ENCODE results near the gene F2RL3. TPM values are rescaled to one million over a fixed set of nuclear protein-coding genes. Genes with fewer than 3 reads are reported as not detected.

F2RL3 gene
- total and polyA plus RNA-seq, 12 donors = 0.13 to 8.3 (median 1.3) TPM

DNA sequence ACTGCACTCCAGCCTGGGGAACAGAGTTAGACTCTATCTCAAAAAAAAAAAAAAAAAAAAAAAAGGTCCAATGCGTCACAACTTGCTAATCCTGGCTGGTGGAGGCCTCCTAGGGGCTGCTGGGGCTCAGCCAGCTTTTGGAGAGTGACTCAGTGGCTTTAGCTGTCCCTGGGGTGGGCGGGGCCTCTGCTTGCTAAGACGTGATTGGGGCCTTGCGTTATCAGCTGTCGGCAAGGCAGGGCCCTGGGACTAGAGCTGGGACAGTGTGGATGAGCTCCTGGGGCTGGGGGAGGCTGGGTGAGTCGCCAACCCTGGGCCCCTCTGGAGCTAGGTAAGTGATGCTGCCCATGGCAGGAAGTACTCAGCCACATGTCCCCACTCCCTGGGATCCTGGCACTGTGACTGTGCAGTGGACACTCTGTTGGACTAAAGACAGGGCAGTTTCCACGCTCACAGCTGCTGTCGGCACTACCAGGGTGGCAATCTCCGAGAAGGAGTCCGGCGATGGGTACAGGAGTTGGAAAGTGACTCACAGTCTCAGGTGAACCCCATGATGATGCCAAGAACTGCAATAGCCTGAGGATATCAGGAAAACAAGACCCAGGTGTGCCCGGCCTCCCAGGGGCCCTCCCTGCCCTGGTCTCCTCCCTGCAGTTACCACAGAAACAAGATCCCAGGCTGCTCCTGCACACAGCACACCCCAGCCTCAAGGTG lies 32.2 kb downstream of the F2RL3 start:
- intact Hi-C loops (cut with DNase I) = no loop called here
- no peak overlapping the region for H3K27ac ChIP-seq
- DNase-seq = no peak
- ATAC-seq = peak in 1 of 8 donors; percentile 22
- H3K36me3 ChIP-seq = peaks cover 0 to 9% (median 0%) of the 10 kb centered on the region in 9 donors
- WGBS, 2 donors = 60 to 68% methylated on average over 12 of the region's 12 CpGs
- H3K27me3 ChIP-seq = no peaks in the 10 kb centered on the region
- TF ChIP-seq, protein P1, sequence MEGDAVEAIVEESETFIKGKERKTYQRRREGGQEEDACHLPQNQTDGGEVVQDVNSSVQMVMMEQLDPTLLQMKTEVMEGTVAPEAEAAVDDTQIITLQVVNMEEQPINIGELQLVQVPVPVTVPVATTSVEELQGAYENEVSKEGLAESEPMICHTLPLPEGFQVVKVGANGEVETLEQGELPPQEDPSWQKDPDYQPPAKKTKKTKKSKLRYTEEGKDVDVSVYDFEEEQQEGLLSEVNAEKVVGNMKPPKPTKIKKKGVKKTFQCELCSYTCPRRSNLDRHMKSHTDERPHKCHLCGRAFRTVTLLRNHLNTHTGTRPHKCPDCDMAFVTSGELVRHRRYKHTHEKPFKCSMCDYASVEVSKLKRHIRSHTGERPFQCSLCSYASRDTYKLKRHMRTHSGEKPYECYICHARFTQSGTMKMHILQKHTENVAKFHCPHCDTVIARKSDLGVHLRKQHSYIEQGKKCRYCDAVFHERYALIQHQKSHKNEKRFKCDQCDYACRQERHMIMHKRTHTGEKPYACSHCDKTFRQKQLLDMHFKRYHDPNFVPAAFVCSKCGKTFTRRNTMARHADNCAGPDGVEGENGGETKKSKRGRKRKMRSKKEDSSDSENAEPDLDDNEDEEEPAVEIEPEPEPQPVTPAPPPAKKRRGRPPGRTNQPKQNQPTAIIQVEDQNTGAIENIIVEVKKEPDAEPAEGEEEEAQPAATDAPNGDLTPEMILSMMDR (IDR thresholded peaks at IDR 0.05) = no peak
- peaks cover 0 to 27% (median 8%) of the 10 kb centered on the region in 11 donors for H3K9me3 ChIP-seq
- H3K4me3 ChIP-seq = no peak overlapping the region
- H3K4me1 ChIP-seq = no peaks in the 10 kb centered on the region

DNA sequence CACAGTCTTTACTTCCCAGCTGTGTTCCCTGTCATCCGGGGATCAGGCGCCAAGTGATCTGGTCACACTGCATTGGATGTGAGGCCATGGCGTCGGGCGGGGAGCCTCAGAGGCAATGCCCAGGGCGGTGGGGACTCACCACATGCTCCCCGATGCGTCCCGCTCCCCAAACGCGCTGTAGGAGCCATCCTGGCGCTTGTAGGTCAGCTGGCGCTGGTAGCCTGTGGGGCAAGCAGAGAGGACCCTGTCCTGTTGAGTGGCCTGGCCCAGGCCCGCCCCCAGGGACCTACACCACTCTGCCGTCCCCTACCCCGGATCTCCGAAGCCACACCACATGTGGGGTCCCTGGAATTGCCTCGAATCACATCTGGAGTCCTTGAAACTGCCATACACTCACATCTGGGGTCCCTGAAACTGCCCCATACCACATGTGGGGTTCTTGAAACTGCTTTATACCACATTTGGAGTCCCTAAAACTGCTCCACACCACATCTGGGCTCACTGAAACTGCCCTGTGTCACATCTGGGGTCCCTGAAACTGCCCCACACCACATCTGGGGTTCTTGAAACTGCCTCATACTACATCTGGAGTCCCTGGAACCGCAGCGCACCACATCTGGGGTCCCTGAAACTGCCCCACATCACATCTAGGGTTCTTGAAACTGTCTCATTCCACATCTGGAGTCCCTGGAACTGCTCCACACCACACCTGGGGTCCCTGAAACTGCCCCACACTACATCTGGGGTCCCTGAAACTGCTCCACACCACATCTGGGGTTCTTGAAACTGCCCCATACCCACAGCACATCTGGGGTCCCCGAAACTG lies 33.2 kb downstream of the F2RL3 start:
- Histone ChIP-seq H3K9me3 (peaks cover 0 to 34% (median 8%) of the 10 kb centered on the region in 11 donors), H3K27me3 (no peaks in the 10 kb centered on the region), H3K36me3 (peaks cover 0 to 9% (median 0%) of the 10 kb centered on the region in 9 donors), H3K4me1 (no peaks in the 10 kb centered on the region), H3K4me3 (no peak overlapping the region), H3K27ac (no peak overlapping the region)
- no peak for DNase-seq
- intact Hi-C loops (cut with DNase I) = no loop called here
- WGBS, 2 donors = 92% methylated on average over 21 of the region's 21 CpGs
- TF ChIP-seq, protein P1 (IDR thresholded peaks at IDR 0.05) = no peak
- ATAC-seq = no peak

DNA sequence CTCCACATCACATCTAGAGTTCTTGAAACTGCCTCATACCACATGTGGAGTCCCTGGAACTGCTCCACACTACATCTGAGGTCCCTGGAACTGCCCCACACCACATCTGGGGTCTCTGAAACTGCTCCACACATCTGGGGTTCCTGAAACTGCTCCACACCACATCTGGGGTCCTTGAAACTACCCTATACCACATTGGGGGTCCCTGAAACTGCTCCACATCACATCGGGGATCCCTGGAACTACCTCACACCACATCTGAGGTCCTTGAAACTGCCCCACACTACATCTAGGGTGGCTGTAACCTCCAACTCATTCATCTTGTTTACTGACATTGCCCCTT lies 33.8 kb downstream of the F2RL3 start:
- intact Hi-C loops (cut with DNase I) = no loop called here
- Histone ChIP-seq H3K27me3 (no peaks in the 10 kb centered on the region), H3K4me1 (no peaks in the 10 kb centered on the region), H3K36me3 (peaks cover 0 to 9% (median 0%) of the 10 kb centered on the region in 9 donors), H3K4me3 (no peak overlapping the region), H3K27ac (no peak overlapping the region), H3K9me3 (peaks cover 0 to 34% (median 8%) of the 10 kb centered on the region in 11 donors)
- DNase-seq (no peak), ATAC-seq (no peak)
- 89 to 90% methylated on average over 1 of the region's 1 CpG for WGBS, 2 donors
- TF ChIP-seq, protein P1 (IDR thresholded peaks at IDR 0.05) = no peak

DNA sequence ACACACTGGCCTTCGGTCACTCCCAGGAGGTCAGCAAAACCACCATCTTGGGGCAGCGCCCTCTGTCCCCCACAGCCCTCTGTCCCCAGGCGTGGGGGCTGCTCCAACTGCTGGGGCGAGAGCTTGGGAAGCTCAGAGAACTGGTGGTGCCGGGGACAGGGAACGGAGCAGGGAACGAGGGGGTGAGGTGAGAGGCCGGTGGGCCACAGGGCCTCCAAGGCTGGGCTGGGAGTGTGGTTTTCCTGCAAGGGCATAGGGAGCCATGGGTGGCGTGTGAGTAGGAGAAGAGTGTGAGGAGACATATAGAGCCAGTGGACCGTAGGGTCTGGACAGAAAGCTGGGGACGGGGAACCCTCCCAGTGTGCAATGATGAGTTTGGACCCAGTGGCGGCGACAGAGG lies 34.1 kb downstream of the F2RL3 start:
- TF ChIP-seq, protein P1 (IDR thresholded peaks at IDR 0.05) = no peak
- H3K9me3 ChIP-seq = peaks cover 0 to 34% (median 8%) of the 10 kb centered on the region in 11 donors
- no peak overlapping the region for H3K4me3 ChIP-seq
- no peak for ATAC-seq
- intact Hi-C loops (cut with DNase I) = no loop called here
- no peaks in the 10 kb centered on the region for H3K27me3 ChIP-seq
- H3K4me1 ChIP-seq = no peaks in the 10 kb centered on the region
- DNase-seq = no peak
- 93 to 94% methylated on average over 13 of the region's 13 CpGs for WGBS, 2 donors
- no peak overlapping the region for H3K27ac ChIP-seq
- H3K36me3 ChIP-seq = peaks cover 0 to 9% (median 0%) of the 10 kb centered on the region in 9 donors

All from heart right ventricle (tissue), 16 donors.